NCI-H146 treated with DMSO at 0.1 percent for 48 hours (cell line): Measurements from ENCODE around the gene MIPOL1.
A peak's percentile ranks its signal among the peaks of the same experiment; 100 is the strongest.
"Not testable (repeated sequence)": the region's sequence is repeated elsewhere in the genome, so short reads cannot be mapped to it uniquely, and the experiment has no call there.

ENCODE experiments used
- DNase-seq: peaks from one replicate; lab custom pipeline; 2025; ENCODE audit not compliant: unreplicated experiment; lab: John Stamatoyannopoulos, UW

MIPOL1 gene, protein sequence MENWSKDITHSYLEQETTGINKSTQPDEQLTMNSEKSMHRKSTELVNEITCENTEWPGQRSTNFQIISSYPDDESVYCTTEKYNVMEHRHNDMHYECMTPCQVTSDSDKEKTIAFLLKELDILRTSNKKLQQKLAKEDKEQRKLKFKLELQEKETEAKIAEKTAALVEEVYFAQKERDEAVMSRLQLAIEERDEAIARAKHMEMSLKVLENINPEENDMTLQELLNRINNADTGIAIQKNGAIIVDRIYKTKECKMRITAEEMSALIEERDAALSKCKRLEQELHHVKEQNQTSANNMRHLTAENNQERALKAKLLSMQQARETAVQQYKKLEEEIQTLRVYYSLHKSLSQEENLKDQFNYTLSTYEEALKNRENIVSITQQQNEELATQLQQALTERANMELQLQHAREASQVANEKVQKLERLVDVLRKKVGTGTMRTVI

DNA sequence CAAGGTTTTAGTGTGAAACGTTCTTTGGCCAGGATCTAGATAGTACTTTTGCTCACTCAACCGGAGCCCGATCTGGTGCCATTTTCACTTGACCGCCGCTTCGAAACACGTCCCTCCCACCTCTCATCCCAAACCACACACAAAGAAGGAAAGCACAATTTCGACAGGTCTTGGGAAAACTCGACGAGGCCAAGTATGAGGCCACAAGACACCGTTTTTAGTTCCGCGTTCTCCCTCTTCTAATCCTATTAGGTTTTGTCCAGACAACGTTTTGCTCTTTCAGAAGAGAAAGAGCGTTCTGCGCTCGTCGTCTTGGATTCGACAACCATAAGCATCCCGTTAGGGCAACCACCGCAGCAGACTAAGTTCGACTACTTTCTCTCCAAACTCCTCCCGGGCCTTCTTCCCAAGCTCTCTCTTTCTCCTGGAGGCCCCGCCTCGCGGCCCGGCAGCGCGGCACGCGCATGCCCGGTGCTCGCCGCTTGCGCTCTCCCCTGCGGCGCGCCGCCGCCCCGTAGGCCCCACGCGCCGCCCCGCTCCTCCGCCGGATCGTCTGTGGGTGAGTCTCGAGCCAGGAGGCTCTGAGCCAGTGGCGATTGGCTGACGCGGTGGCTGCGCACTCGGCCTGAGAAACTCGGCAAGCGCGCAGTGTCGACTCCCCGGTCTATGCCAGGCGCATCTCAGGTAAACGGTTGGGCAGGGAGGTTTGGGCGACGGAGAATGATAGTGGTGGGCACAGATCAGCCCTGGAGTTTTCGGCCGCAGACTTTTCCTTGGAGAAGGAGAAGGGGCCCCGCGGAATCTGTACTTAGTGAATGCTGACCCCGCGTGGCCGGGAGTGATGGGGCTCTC, at the start of gene MIPOL1:
TSS of gene MIPOL1 (plus strand) at position 517 of the 852 bp plus-strand sequence. CDS start 49,952 bp downstream, outside the sequence.
- DNase-seq, result peak; percentile 77

- peak; percentile 25 for DNase-seq
Observed at GRCh38 chr14:37150414-37150813, 47.3 kb upstream of the MIPOL1 start.

DNA sequence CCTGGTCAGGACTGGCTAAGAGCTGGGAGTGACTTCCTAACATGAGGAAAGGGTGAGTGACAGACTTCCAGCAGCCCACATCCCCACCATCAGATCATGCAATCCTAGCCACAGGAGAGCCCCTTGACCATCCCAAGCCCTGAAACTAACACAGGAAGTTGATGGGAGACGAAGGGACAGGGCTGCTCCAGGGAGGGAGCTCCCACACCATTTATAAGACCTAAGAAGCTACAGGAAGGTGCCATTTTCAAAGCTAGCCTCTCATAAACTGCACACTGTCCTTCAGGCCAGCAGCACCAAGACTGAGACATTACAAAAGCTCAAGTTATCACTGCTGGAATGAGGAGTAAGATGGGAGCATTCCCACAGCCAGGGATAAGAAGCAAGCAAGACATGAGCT, 44.7 kb upstream of the MIPOL1 start:
- no peak for DNase-seq

GRCh38 chr14:37153483-37153882, 44.3 kb upstream of the MIPOL1 start:
- no peak for DNase-seq

DNA sequence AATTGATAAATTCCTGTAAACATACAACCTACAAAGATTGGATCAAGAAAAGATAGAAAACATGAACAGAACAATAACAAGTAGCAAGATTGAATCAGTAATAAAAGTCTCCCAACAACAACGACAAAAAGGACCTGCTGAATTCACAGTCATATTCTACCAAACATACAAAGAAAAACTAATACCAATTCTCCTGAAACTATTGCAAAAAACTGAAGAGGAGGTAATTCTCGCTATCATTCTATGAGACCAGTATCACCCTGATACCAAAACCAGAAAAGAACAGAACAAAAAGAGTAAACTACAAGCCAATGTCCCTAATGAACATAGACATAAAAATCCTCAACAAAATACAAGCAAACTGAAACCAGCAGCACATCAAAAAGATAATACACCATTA, 39.8 kb upstream of the MIPOL1 start:
- DNase-seq, result no peak

GRCh38 chr14:37162307-37162706, 35.4 kb upstream of the MIPOL1 start:
- not testable (repeated sequence) for DNase-seq

DNA sequence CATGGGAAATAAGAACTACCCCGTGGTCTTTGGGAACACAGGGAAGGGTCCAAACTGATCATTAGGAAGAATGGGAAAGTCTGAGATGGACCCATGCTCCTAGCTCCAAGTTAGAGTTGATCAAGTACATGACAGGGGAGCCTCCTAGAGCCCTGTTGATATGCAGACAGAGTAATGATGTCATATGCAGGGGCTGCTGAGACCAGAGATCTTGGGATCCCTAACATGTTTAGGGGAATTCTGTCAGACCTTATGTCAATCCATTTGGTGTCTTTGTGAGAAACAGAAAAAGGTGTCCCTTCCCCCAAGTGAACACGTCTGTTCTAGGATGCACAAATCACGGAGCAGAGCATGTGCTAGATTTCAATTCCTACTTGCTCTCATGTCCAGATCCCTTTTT, 31.9 kb upstream of the MIPOL1 start:
- DNase-seq, result no peak

- no peak for DNase-seq
Observed at GRCh38 chr14:37167151-37168047, 30.3 kb upstream of the MIPOL1 start.

DNA sequence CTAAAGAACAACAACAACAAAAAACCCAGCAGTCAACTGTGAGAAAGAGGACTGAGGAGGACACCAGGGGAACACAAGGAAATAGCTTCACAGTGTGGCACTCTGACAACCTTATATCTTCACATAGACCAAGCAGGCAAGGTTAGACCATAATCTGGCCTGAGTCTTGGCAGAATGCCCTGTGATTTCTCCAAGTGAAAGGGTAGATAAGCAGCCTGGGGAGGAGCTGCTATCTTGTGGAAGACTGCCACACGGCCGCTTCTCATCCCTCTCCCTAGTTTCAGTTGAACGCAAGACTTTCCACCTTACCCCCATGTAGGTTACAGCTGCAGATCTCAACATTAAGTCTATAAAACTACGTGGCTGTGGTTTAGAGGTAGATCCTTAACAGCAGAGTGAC, 29.0 kb upstream of the MIPOL1 start:
- no peak for DNase-seq

GRCh38 chr14:37170237-37170636, 27.5 kb upstream of the MIPOL1 start:
- DNase-seq, result no peak

GRCh38 chr14:37170993-37171392, 26.7 kb upstream of the MIPOL1 start:
- no peak for DNase-seq

- no peak for DNase-seq
Observed at GRCh38 chr14:37171678-37172023, 26.1 kb upstream of the MIPOL1 start.

DNA sequence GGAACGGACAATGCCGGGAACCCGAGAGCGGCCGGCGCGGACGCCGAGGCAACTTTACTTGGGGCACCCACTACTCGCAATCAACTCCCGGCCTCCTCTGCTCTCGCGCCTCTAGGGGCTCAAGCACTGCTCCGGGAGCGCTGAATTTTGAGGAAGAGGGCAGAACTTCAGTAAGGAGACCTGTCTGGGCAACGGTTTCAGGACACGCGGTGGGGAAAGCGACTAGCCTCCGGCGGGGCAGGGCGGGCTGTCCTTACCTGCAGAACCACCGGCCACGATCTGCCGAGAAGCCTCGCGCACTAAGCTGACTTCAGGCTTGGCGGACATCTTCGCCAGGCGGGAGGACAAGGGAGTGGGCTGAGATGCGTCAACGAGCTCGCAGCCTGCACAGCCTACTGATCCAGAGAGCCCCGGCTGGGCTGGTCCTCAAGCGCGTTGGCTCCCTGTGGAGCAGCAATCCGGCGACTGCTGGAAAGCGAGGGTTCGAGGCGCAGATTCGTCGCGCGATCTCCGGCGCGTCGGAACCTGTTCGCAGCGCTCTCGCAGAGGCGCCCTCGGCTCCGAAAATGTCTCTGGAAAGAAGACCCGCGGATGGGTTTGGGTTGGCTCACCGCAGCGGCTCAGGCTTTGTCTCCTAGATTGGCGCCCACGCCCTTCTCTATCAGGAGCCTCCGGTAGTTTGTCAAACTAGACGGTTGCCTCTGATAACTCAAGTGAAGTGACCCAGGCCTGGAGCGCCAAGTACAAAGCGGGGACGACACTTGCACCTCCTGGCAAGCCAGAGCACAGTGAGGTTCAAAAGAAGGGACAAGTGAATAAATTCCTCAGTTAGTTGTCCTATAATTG, 25.5 kb upstream of the MIPOL1 start, which contains the start of gene SLC25A21:
TSS of gene SLC25A21 (minus strand) at position 583 of the 846 bp plus-strand sequence.
- peak; percentile 63 for DNase-seq

DNA sequence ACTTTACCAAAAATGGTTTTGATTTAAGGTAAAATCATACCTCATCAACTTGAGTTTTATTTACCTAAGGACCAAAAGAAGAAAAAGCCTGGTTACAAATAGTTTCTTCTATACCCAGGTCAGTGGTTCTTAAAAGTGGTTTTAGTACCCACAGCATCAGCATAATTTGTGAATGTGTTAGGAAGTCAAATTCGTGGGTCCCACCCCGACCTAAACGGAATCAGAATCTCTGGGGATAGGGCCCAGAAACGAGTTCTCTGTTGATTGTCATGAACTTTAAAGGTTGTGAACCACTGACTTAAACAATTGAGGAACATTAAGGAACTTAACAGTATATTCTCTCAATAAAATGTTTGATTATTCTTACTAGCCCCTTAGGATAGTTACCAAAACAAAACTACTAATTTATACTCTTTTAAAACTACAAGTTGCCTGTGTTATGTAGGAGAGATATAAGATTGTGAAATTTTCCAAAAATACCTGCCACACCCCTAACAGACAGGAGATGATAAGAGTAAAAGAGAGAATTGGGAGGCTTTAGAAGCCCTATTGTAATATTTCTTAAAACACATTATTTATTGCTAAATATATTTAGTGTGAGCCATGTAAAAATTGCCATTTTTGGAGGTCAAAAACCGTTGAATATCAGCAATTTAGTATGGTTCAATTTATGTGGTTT, 24.7 kb upstream of the MIPOL1 start:
- no peak for DNase-seq

- no peak for DNase-seq
Observed at GRCh38 chr14:37179896-37180502, 17.7 kb upstream of the MIPOL1 start.

DNA sequence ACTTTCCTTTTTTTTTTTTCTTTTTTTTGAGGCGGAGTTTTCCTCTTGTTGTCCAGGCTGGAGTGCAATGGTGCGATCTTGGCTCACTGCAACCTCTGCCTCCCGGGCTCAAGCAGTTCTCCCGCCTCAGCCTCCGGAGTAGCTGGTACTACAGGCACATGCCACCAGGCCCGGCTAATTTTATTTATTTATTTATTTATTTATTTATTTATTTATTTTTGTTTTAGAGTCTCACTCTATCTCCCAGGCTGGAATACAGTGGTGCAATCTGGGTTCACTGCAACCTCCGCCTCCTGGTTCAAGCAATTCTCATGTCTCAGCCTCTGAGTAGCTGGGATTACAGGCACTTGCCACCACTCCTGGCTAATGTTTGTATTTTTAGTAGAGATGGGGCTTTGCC, 16.9 kb upstream of the MIPOL1 start:
- DNase-seq, result not testable (repeated sequence)

GRCh38 chr14:37181441-37181840, 16.3 kb upstream of the MIPOL1 start:
- DNase-seq, result no peak

- DNase-seq, result not testable (repeated sequence)
Observed at GRCh38 chr14:37184520-37184919, 13.2 kb upstream of the MIPOL1 start.

- no peak for DNase-seq
Observed at GRCh38 chr14:37185670-37186069, 12.1 kb upstream of the MIPOL1 start.
